ENCODE data around the gene CAMK1D.

Gene CAMK1D

DNA sequence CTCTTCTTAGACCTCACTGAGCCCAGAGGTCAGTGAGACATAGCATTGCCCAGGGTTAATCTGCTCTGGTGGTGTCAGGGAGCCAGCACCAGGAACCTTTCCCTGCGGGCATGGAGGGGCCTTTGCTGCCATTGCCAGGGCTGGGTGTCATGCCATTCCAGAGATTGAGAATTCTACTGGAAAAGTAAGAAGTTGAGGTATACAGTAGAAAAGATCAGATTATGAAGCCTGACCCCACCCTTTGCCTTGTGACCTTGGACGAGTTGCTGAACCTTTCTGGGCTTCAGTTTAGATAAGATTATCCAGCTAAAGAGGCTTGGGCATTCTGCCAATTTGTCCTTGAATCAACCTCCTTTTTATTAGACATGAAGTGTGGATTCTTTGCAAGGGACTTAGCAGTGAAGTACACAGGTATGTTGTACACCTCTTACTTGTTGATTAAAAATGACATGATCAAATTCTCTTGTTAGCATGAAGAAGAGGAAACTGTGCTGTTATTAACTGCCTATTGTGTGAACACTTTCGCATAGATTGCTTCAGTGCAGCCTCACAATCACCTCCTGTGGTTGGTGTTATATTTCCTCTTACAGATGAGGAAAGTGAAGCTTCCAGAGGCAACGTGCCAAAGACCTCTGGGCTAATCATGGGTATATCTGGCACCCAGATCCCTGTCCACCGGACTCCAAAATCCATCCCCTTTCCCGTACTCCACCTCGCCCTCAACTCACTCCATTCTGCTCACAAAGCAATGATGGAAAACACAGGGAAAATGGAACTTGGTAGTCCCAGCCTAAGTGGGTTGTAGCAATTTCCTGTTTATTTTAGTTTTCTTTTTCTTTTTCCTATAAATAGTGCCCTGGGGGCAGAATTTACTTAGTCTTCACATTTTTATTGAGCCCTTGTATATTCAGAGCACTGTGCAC is 151.3 kb downstream of the CAMK1D start:
- peak; percentile 85 for DNase-seq

DNA sequence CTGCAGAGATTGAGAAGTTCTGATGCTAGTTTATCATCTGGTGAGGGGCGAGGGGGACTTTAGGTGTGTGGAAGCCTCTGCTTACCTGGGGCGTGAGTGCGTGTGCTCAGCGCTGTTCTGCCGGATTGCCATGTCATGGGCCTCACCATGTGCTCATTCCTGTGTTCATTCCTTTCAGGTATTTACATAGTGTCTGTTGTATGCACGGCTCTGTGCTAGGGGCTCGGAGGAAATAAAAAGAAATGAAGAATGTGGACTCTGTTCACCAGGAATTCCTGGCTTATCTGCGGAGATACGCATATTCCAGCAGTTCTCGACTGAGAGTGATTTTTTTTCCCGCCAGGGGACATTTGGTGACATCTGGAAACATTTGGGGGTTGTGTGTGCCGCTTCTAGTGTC is 152.0 kb downstream of the CAMK1D start:
- peak; percentile 53 for DNase-seq

DNA sequence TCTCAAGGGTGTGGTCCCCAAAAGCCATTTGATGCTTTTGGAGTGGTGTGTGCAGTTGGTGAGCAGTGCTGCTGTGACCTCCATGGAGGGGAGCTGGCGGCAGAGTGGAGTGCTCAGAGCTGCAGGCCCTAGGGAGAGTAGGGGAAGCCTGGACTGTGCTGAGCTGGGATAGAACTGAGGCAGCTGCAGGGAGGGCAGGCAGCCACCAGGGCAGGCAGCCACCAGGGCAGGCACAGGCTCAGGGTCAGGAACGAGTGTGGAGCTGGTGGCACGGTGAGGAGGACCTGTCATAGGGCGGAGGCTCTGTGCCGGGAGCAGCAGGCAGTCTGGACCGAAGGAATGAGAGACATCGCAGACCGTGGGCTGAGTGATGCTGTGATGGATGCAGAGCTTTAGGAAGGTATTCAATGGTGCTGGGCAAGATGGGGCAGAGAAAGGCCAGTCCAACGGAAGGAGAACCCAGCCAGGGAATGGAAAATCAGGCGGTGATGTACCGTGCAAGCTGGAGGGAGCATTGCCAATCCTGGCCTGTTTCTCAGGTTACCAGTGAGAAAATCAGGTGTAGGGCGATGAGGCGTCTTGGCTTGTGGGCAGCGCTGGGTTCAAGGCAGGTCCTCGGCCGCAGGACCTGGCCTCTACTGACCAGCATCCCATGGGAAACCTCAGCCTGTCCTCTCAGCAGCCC is 152.6 kb downstream of the CAMK1D start:
- peak; percentile 5 for DNase-seq

DNA sequence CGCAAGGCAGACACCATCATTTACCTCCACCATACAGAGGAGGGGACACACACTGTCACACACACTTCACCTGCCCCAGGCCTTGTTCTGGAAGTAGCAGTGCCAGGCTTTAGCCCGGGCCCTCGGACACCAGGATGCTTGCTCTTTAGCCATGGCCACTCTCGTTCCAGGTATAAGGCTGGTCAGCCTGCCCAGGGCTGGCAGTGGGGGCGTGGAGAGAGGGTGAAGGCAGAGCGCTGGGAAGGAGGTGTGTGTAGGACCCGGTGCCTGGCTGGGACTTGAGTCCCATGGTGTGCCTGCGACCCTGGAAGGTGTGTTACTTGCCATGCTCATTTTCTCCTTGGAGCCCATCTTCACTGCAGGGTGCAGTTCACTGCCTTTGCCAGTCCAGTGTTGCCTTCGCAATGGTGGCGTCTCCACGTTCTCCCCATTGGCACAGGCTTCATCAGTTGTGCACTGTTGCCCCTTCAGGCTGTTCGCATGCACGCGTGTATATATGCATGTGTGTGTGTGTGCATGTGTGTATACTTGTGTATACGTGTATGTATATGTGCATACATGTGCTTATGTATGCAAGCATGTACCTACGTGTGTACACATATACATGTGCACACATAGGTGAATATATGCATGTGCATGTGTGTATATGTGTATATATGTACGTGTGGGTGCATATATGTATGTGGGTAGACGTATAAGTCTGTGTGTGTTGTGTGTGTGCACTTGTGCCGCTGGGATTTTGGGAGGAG is 153.4 kb downstream of the CAMK1D start:
- DNase-seq, result no peak

DNA sequence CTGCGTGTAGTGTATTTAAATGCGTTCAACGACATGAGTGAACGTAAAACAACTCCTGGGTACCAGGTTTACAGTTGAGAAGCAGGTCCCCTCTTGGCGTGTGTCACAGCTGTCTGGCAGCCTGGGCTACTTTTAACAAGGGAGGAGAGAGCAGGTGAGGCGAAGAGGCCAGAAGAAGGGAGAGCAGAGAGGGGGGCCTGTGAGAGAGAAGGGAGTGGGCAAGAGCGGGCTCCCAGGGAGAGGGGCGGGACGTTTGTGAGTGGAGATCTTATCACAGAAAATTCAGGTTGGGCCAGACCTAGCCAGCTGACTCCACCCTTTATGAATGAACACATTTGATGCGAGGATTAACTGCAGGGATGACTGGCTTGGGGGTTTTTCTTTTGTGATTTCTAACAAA is 154.0 kb downstream of the CAMK1D start:
- peak; percentile 26 for DNase-seq

DNA sequence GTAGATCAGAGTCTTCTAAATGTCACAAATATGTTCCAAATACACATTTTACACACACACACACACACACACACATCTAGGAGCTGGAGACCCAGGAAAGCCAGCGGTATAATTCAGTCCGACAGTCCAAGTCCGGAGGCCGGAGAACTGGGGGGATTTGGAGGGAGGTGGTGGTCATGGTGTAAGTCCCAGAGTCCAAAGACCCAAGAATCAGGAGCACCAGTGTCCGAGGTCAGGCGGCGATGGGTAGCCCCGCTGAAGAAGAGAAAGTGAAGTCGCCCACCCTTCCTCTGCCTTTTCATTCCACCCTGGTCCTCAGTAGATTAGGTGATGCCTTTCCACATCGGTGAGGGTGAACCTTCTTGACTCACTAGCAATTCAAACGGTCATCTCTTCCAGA is 154.8 kb downstream of the CAMK1D start:
- DNase-seq, result no peak

DNA sequence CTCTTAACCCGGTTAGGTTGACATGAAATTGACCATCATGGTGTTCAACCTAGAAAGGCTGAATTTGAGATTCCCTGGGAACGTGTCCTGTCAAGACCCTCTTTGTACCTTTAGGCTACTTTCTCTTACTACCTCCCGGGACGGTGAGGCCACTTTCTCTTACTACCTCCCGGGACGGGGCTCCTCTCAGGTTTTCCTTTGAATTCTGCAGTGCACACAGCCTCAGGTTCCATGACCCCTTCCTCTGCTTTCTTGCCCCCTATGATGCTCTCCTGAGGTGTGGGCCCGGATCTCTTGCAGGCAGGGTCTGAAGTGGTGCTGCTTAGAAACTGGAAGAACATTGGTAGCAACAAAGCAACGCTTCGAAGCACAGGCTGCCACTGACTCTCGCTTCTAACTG is 155.3 kb downstream of the CAMK1D start:
- DNase-seq, result no peak

DNA sequence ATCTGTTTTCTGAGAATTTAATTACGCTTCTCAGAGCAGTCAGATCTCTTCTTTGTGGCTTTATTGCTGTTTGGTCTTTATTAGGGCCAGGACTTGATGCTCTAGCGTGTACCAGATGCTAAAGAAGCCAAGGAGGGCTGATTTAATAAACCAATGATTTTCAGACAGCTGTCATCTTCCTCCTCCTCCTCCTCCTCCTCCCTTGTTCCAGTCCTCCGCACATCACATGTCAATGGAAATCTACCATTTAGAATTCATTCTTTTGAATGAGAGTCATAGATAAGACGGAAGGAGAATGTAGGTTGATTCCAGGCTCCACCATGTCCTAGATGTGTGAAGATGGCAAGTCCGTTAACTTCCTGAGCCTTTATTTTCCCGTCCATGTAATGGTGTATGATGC is 156.3 kb downstream of the CAMK1D start:
- DNase-seq, result no peak

DNA sequence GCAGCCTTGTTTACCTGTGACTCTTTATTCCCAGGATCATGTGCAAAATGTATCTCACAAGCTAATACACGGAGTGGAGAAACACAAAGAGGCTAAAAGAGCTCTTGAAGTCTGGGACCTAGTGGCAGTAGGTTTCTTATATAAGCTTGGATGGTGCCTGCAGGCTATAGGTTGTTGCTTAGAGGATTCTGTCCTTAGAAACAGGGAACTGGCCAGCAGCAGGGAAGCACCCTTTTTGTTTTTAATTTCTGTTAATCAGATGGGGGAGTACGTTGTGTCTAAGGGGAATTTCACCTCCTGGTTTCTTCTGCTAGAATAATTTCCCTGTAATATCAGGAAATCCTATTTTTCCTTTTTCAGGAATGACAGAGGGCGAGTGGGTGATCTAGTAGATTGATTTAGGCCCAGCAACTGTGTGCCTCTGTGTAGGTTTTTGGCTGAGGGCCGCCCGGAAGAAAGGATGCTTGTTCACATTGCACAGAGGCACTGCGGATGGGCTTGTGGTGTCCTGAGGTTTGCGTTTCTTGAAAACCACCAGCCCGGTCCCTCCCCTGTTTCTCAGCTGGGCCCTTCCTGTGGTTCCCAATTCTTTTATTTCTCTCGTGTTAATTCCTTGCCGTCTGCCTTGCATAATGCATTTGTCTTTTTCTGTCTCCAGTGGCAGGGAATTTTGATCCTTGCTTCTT is 158.0 kb downstream of the CAMK1D start:
- DNase-seq, result no peak

DNA sequence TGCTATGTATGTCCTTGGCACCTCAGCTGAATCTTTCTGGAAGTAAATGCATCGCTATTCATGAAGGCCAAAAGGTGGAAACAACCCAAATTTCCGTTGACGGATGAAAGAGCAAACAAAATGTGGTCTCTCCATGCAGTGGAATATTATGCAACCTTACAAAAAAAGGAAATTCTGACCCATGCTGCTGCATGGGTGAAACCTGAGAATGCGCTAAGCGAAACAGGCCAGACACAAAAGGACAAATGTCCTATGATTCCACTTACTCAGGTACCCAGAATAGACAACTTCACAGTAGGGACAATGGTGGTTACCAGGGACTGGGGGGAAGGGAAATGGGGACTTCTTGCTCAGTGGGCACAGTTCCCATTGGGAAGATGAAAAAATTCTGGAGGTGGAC is 158.8 kb downstream of the CAMK1D start:
- no peak for DNase-seq

DNA sequence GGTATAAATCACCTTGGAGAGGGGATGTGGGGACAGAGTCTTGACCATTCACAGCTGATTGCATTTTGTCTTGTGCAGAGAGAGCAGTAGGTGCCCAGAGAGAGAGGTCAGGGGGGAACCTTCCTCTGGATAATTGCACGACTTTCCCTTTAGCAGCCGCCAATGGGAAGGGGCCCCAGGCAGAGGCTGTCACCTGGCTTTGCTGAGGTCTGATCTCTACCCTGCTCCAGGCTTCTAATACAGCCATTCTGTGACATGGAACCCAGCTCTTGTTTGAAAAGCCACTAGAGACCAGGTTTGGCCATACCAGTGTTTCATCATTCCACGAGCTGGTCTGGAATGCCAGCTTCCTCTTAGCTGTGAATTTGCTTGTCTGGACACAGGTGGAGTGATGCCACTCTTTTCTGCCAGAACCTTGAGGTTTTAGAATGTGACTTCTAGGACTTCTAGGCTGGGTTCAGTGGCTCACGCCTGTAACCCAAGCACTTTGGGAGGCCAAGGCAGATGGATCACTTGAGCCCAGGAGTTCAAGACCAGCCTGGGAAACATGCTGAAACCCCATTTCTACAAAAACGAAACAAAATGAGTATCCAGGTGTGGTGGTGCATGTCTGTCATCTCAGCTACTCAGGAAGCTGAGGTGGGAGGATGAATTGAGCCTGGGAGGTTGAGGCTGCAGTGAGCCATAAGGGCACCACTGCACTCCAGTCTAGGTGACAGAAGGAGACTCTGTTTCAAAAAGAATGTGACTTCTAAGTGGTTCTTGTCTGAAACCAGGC is 159.9 kb downstream of the CAMK1D start:
- DNase-seq, result no peak

DNA sequence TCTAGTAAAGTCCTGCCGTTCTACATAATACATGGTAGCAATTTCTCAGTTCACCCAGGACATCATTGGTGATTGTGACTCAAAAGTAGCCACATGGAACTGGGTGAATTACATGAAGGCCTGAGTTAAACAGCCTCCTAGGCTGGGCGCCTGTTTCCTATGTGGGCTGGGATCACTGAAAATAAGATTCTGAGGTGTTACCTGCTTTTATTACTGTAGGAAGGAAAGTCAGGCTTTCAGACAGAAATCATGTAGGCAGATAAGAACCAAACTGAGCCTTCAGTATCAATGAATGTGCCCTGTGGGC is 160.4 kb downstream of the CAMK1D start:
- no peak for DNase-seq

DNA sequence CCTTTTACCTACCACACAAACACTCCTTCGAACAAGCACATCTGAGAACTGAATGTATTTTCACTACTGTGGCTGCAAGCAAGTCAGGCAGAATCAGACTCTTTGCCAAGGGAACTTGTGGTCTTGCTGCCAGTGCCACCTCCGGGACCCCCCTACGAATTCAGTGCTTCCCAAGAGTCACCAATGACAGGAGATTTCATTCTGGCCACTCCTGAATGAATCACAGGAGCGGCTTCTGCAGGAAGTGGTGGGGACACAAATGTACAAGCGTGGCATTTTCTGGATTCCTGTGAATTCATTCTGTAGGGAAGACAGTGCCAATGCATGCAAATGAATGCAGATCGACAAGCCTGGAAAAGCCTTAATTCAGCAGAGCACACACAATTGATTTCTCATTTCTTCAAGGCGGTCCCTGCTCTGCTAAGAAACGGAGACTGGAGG is 161.2 kb downstream of the CAMK1D start:
- DNase-seq, result no peak

DNA sequence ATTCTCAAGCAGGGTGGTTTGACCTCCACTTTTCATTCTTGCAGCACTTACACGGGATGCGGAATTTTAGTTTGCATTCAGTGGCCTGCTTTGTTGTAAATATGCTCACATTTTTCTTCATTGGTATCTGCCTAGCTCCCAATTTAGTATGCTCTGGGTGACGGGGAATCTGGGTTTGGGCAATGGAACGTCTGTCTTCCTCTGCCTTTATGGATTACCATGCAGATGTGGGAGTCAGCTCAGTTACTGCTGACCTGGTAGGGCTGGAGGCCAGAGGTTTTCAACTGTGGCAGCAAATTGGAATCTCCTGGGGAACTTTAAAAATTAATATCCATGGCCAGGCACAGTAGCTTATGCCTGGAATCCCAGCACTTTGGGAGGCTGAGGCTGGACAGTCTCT is 161.6 kb downstream of the CAMK1D start:
- no peak for DNase-seq

DNA sequence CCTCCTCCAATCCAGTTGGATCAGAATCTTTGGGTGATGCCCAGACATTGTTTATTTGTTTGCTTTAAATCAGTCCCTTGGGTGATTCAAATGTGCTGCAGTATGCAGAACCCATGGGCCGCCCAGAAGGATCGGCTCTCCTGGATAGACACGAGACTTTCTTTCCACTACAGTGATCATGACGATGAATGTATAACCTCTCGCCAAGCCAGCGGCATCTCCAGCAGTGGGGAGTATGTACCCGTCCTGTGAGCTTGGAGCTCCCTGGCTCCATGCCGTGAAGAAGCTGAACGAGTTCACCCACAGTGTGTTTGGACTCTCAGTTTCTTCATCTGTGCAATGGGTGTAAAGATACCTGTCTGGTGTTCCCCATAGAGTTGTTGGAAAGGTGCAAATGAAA is 162.3 kb downstream of the CAMK1D start:
- DNase-seq, result peak; percentile 9

DNA sequence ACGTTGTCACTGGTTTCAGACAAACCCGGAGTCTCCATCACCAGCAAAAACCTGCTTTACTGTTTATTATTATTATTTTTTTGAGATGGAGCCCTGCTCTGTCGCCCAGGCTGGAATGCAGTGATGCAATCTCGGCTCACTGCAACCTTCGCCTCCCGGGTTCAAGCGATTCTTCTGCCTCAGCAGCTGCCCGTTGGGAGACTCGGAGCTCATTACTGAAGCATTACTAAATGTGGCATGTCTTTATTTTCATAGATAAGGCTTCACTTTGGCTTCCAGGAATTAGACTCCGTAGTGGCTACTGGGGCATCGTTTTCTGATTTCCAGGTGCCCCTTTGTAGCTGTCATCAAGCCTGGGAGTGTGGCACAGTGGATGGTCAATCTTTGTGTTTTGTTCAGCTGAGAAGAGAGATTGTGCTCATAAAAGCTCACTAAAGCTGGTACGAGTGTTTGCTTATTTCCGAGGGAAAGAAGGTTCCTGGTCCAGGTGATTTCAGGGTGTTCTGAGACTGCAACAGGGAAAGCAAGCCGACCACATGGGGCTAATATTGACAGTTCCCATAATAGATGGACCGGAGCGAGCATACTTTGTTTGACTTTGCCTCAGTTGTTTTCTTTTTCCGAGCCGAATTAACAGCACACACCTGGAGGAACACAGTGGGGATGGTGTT is 163.1 kb downstream of the CAMK1D start:
- DNase-seq, result peak; percentile 90

DNA sequence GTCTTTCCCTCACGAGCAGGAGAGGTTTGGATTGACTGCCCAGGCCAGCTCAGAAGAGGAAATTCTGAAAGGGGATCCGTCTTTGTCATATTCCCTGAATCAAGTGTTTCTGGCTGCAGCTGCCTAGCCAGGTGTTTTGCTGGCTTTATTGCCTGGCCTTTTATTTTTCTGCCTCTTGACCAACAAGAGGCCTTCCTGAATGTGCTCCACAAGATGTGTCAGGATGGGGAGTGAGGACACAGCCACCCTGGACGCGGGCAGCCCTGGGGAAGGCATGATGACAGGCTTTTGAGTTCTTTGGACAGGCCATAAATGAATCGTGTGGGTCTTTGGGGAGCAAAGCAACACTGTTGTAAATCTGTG is 163.6 kb downstream of the CAMK1D start:
- no peak for DNase-seq

DNA sequence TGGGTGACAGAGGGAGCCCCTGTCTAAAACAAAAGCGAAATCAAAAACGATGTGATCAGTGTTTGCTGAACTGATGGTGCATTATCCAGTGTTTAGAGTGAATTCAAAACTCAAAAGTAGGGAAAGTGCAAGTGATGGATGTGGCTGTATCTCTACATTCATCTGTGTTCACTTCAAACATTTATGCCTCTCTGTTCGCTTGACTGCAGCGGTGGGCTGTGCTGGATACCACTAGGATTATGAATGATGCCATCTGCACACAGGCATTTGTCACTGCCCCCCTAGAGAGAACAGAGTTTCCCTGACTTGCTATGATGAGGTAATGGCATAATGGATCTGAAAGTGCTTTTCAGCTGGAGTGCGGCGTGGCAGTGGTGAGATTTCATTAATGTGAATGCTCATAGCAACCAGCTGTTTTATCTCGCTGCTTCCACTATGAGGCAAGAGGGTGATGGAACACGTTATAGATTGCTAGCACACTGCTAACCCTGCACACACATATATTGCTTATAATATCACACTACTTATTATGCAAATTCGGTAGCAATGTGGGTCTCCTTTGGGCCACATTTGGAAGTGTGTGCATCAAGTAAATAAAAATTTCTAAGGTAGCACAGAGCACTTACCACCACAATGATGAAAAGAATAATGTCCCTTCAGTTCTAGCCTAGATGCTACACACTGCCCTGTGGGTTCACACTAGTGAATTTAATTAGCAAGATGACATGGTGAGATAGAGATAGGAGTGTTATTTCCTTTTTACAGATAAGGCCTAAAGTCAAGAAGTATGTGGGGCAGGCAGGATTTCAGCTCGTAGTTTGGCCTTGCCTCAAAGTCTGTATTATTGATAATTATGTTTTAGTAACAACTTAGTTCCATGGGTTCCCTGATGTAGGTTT is 164.7 kb downstream of the CAMK1D start:
- DNase-seq, result peak; percentile 87

DNA sequence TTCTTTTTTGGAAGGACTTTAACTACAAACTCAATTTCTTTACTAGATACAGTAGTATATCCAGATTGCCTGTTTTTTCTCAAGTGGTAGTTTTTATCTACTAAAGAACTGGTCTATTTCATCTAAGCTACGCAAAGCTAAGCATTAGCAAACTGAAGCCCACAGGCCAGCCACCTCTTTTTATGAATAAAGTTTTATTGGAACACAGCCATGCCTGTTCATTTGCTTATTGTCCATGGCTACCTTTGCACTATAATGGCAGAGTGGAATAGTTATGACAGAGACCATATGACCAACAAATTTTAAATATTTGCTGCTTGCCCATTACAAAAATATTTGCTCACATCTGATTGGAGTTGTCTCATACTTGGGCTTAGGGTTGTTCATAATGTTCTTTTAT is 168.7 kb downstream of the CAMK1D start:
- DNase-seq, result no peak

DNA sequence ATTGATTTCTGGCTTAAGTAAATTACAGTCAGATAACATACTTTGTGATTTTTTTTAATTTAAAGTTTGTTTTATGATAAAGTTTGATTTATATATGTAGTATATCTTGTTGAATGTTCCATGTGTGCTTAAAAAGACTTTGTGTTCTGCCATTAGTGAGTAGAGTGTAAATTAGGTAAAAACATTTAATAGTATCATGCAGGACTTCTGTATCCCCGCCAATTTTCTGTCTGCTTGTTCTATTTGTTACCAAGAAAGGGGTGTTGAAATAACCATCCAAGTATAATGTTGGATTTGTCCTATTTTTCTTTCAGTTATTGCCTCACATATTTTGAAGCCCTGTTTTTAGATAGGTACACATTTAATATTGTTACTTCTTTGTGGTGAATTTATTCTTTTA is 172.1 kb downstream of the CAMK1D start:
- DNase-seq, result no peak

DNA sequence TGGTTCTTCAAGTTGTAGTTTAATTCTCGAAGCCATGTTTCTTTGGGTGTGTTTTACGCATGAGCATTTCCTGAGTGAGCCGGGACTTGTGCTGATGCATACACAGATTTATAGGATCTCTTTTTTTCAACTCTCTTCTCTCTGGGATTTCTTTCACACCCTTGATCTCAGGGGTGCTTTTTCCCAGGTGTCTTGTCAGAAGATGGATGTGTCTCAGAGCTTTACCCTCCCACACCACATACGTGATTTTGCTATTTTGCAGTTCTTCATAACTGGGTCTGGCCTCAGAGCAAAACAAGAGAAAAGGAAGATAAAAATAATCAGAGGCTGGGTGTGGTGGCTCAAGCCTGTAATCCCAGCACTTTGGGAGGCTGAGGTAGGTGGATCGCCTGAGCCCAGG is 177.0 kb downstream of the CAMK1D start:
- DNase-seq, result no peak
